ENCODE data around the gene DIAPH2.

The DIAPH2 gene

GRCh38 chrX:97065066-97065465 is 380.4 kb downstream of the DIAPH2 start:
- DNase-seq, result no peak

GRCh38 chrX:97065973-97066372 is 381.3 kb downstream of the DIAPH2 start:
- no peak for DNase-seq

GRCh38 chrX:97066381-97066780 is 381.7 kb downstream of the DIAPH2 start:
- no peak for DNase-seq

GRCh38 chrX:97070346-97070745 is 385.7 kb downstream of the DIAPH2 start:
- no peak for DNase-seq

GRCh38 chrX:97074400-97074799 is 389.8 kb downstream of the DIAPH2 start:
- DNase-seq, result no peak

- DNase-seq, result no peak
Observed at GRCh38 chrX:97089116-97089515, 404.5 kb downstream of the DIAPH2 start.

GRCh38 chrX:97096385-97096784 is 411.7 kb downstream of the DIAPH2 start:
- no peak for DNase-seq

- no peak for DNase-seq
Observed at GRCh38 chrX:97102938-97103337, 418.3 kb downstream of the DIAPH2 start.

- no peak for DNase-seq
Observed at GRCh38 chrX:97109730-97110129, 425.1 kb downstream of the DIAPH2 start.

GRCh38 chrX:97117572-97117971 is 432.9 kb downstream of the DIAPH2 start:
- no peak for DNase-seq

- no peak for DNase-seq
Observed at GRCh38 chrX:97119474-97120109, 434.9 kb downstream of the DIAPH2 start.

- DNase-seq, result no peak
Observed at GRCh38 chrX:97123001-97123400, 438.4 kb downstream of the DIAPH2 start.

GRCh38 chrX:97126020-97126419 is 441.4 kb downstream of the DIAPH2 start:
- DNase-seq, result no peak

- DNase-seq, result no peak
Observed at GRCh38 chrX:97132664-97133415, 448.2 kb downstream of the DIAPH2 start.

GRCh38 chrX:97145934-97146333 is 461.3 kb downstream of the DIAPH2 start:
- no peak for DNase-seq

GRCh38 chrX:97155816-97156215 is 471.2 kb downstream of the DIAPH2 start:
- no peak for DNase-seq

GRCh38 chrX:97158269-97158668 is 473.6 kb downstream of the DIAPH2 start:
- DNase-seq, result no peak

- no peak for DNase-seq
Observed at GRCh38 chrX:97159916-97160800, 475.5 kb downstream of the DIAPH2 start.

- no peak for DNase-seq
Observed at GRCh38 chrX:97167333-97167732, 482.7 kb downstream of the DIAPH2 start.

- DNase-seq, result no peak
Observed at GRCh38 chrX:97168646-97169045, 484.0 kb downstream of the DIAPH2 start.

- DNase-seq, result no peak
Observed at GRCh38 chrX:97175147-97175546, 490.5 kb downstream of the DIAPH2 start.

GRCh38 chrX:97189668-97190067 is 505.0 kb downstream of the DIAPH2 start:
- DNase-seq, result no peak

- no peak for DNase-seq
Observed at GRCh38 chrX:97199501-97199900, 514.9 kb downstream of the DIAPH2 start.

- DNase-seq, result no peak
Observed at GRCh38 chrX:97200454-97200853, 515.8 kb downstream of the DIAPH2 start.
